Activated T-cell treated with anti-CD3 and anti-CD28 coated beads, Interleukin-2, amount 50 U/mL, for 24 hours (primary cell): ENCODE measurements around the gene FAM78A.

Experiments
- DNase-seq: peaks from one replicate; pipeline ENCODE4 v3.0.0-alpha.2; 2020
- H3K27ac Mint-ChIP-seq: 2 replicates; pipeline ENCODE4 v1.8.0; 2020; ENCODE audit warnings: mild to moderate bottlenecking, mixed read lengths
- H3K27me3 Mint-ChIP-seq: 2 replicates; pipeline ENCODE4 v1.8.0; 2020; ENCODE audit warnings: mixed read lengths
- H3K36me3 Mint-ChIP-seq: 2 replicates; pipeline ENCODE4 v1.8.0; 2020; ENCODE audit warnings: low read depth, mixed read lengths
- H3K4me1 Mint-ChIP-seq: 2 replicates; pipeline ENCODE4 v1.8.0; 2020; ENCODE audit warnings: low read depth, mixed read lengths
- H3K4me3 Mint-ChIP-seq: 2 replicates; pipeline ENCODE4 v1.8.0; 2020; ENCODE audit warnings: mild to moderate bottlenecking, moderate library complexity, mixed read lengths
- H3K9me3 Mint-ChIP-seq: 2 replicates; pipeline ENCODE4 v1.8.0; 2020; ENCODE audit warnings: mixed read lengths

FAM78A gene

GRCh38 chr9:131291795-131292315 lies 15.5 kb upstream of the FAM78A start:
- no peak for DNase-seq
- H3K9me3 Mint-ChIP-seq, result no peaks in the 10 kb centered on the region
- H3K27ac Mint-ChIP-seq, result no peak overlapping the region
- H3K4me1 Mint-ChIP-seq, result no peaks in the 10 kb centered on the region
- H3K36me3 Mint-ChIP-seq, result no peaks in the 10 kb centered on the region
- no peaks in the 10 kb centered on the region for H3K27me3 Mint-ChIP-seq
- H3K4me3 Mint-ChIP-seq, result no peak overlapping the region

GRCh38 chr9:131290767-131291370 lies 14.6 kb upstream of the FAM78A start:
- DNase-seq, result no peak

GRCh38 chr9:131290036-131290766 lies 13.9 kb upstream of the FAM78A start:
- Mint-ChIP-seq H3K27me3 (no peaks in the 10 kb centered on the region), H3K36me3 (no peaks in the 10 kb centered on the region), H3K27ac (no peak overlapping the region), H3K4me3 (no peak overlapping the region), H3K4me1 (no peaks in the 10 kb centered on the region), H3K9me3 (no peaks in the 10 kb centered on the region)
- DNase-seq, result no peak

More at GRCh38 chr9:131290767-131291370, 14.6 kb upstream of the FAM78A start:
- H3K9me3 Mint-ChIP-seq, result no peaks in the 10 kb centered on the region
- no peaks in the 10 kb centered on the region for H3K27me3 Mint-ChIP-seq
- H3K4me1 Mint-ChIP-seq, result no peaks in the 10 kb centered on the region
- no peak overlapping the region for H3K4me3 Mint-ChIP-seq
- H3K27ac Mint-ChIP-seq, result no peak overlapping the region
- H3K36me3 Mint-ChIP-seq, result no peaks in the 10 kb centered on the region

- no peak within 1 kb of the TSS for H3K4me3 Mint-ChIP-seq
- H3K27me3 Mint-ChIP-seq, result no peaks in the 10 kb centered on the region
- H3K36me3 Mint-ChIP-seq, result no peaks in the 10 kb centered on the region
- H3K9me3 Mint-ChIP-seq, result no peaks in the 10 kb centered on the region
- DNase-seq, result no peak
- no peak within 1 kb of the TSS for H3K27ac Mint-ChIP-seq
- H3K4me1 Mint-ChIP-seq, result no peaks in the 10 kb centered on the region
These were observed 13.2 kb upstream of the FAM78A start, which contains the start of gene PLPP7 for GRCh38 chr9:131289301-131290035. Gene PLPP7, plus strand, starts transcription at chr9:131289723. Its CDS starts 275 bp downstream, at chr9:131289998.

- H3K27me3 Mint-ChIP-seq, result peaks cover 2% of the 10 kb centered on the region
- H3K4me1 Mint-ChIP-seq, result peaks cover 1% of the 10 kb centered on the region
- no peak for DNase-seq
- no peak overlapping the region for H3K27ac Mint-ChIP-seq
- no peak overlapping the region for H3K4me3 Mint-ChIP-seq
- H3K36me3 Mint-ChIP-seq, result no peaks in the 10 kb centered on the region
- H3K9me3 Mint-ChIP-seq, result no peaks in the 10 kb centered on the region
These were observed 11.9 kb upstream of the FAM78A start for GRCh38 chr9:131288217-131288616.

GRCh38 chr9:131287359-131287758 lies 11.0 kb upstream of the FAM78A start:
- Mint-ChIP-seq H3K27ac (no peak overlapping the region), H3K27me3 (peaks cover 3% of the 10 kb centered on the region), H3K9me3 (no peaks in the 10 kb centered on the region), H3K36me3 (no peaks in the 10 kb centered on the region), H3K4me3 (no peak overlapping the region), H3K4me1 (peaks cover 2% of the 10 kb centered on the region)
- DNase-seq, result no peak

- Mint-ChIP-seq H3K36me3 (no peaks in the 10 kb centered on the region), H3K27ac (no peak overlapping the region), H3K9me3 (no peaks in the 10 kb centered on the region), H3K4me3 (no peak overlapping the region), H3K4me1 (peaks cover 13% of the 10 kb centered on the region), H3K27me3 (peaks cover 9% of the 10 kb centered on the region)
- no peak for DNase-seq
These were observed 8.5 kb upstream of the FAM78A start for GRCh38 chr9:131284856-131285255.

- H3K27me3 Mint-ChIP-seq, result peaks cover 9% of the 10 kb centered on the region
- no peaks in the 10 kb centered on the region for H3K9me3 Mint-ChIP-seq
- no peaks in the 10 kb centered on the region for H3K36me3 Mint-ChIP-seq
- no peak overlapping the region for H3K4me3 Mint-ChIP-seq
- H3K4me1 Mint-ChIP-seq, result peaks cover 25% of the 10 kb centered on the region
- DNase-seq, result peak; percentile 54
- H3K27ac Mint-ChIP-seq, result no peak overlapping the region
These were observed 6.5 kb upstream of the FAM78A start for GRCh38 chr9:131282688-131283422.

- peaks cover 9% of the 10 kb centered on the region for H3K27me3 Mint-ChIP-seq
- H3K9me3 Mint-ChIP-seq, result no peaks in the 10 kb centered on the region
- no peak overlapping the region for H3K27ac Mint-ChIP-seq
- H3K4me1 Mint-ChIP-seq, result peaks cover 25% of the 10 kb centered on the region
- peak overlapping the region; percentile 8 for H3K4me3 Mint-ChIP-seq
- H3K36me3 Mint-ChIP-seq, result no peaks in the 10 kb centered on the region
- no peak for DNase-seq
These were observed 5.9 kb upstream of the FAM78A start for GRCh38 chr9:131282175-131282574.

- Mint-ChIP-seq H3K27ac (no peak overlapping the region), H3K27me3 (peaks cover 9% of the 10 kb centered on the region), H3K4me1 (peaks cover 25% of the 10 kb centered on the region), H3K4me3 (peak overlapping the region; percentile 8), H3K9me3 (no peaks in the 10 kb centered on the region), H3K36me3 (peaks cover 1% of the 10 kb centered on the region)
- DNase-seq, result no peak
These were observed 5.0 kb upstream of the FAM78A start for GRCh38 chr9:131281119-131281965.

GRCh38 chr9:131280660-131281059 lies 4.3 kb upstream of the FAM78A start:
- no peak overlapping the region for H3K4me3 Mint-ChIP-seq
- DNase-seq, result no peak
- peaks cover 25% of the 10 kb centered on the region for H3K4me1 Mint-ChIP-seq
- no peaks in the 10 kb centered on the region for H3K9me3 Mint-ChIP-seq
- H3K36me3 Mint-ChIP-seq, result peaks cover 8% of the 10 kb centered on the region
- H3K27ac Mint-ChIP-seq, result no peak overlapping the region
- peaks cover 9% of the 10 kb centered on the region for H3K27me3 Mint-ChIP-seq

- Mint-ChIP-seq H3K9me3 (no peaks in the 10 kb centered on the region), H3K4me1 (peaks cover 25% of the 10 kb centered on the region), H3K36me3 (peaks cover 15% of the 10 kb centered on the region), H3K27ac (no peak overlapping the region), H3K27me3 (peaks cover 9% of the 10 kb centered on the region), H3K4me3 (no peak overlapping the region)
- DNase-seq, result no peak
These were observed 3.7 kb upstream of the FAM78A start for GRCh38 chr9:131279863-131280570.

- Mint-ChIP-seq H3K4me3 (peak overlapping the region; percentile 77), H3K9me3 (no peaks in the 10 kb centered on the region), H3K4me1 (peaks cover 25% of the 10 kb centered on the region), H3K36me3 (peaks cover 21% of the 10 kb centered on the region), H3K27ac (peak overlapping the region; percentile 84), H3K27me3 (peaks cover 9% of the 10 kb centered on the region)
- DNase-seq, result no peak
These were observed 3.0 kb upstream of the FAM78A start for GRCh38 chr9:131279196-131279862.
